GM12878 (cell line): ENCODE results near the gene MKRN2. TPM values are rescaled to one million over a fixed set of nuclear protein-coding genes. Genes with fewer than 3 reads are reported as not detected.

Experiments
- ATAC-seq: fragments of 200-7000 bp; cut with Tn5 transposase; 3 replicates; pipeline ENCODE4 v1.9.1; 2020; ENCODE audit warnings: mild to moderate bottlenecking, moderate library complexity
- BruUV-seq: library from RNA; stranded (reverse); fragments of 400-500 nt; replicated peaks from 2 replicates; lab custom pipeline; 2021; lab: Mats Ljungman, UMichigan
- CTCF ChIA-PET: fragments of 300-600 bp; sonication (Branson Sonifier 250); formaldehyde crosslinking; extraction: SDS; loops from one replicate; lab custom pipeline; 2021; ENCODE audit warnings: inconsistent platforms; lab: Yijun Ruan, JAX
- POLR2A ChIA-PET: fragments of 350-600 bp; formaldehyde crosslinking; extraction: SDS; loops from one replicate; lab custom pipeline; 2021; ENCODE audit warnings: inconsistent platforms; lab: Charles Lee
- RAD21 ChIA-PET: fragments of 300-600 bp; sonication (Branson Sonifier 250); formaldehyde crosslinking; loops from one replicate; lab custom pipeline; 2023; ENCODE audit warnings: antibody characterized with exemption; ENCODE audit not compliant: unreplicated experiment; lab: Charles Lee
- SMC1A ChIA-PET: fragments of 300-600 bp; sonication (Branson Sonifier 250); formaldehyde crosslinking; loops from one replicate; lab custom pipeline; 2023; ENCODE audit not compliant: unreplicated experiment, uncharacterized antibody; lab: Charles Lee
- DNase-seq: peaks from one replicate; pipeline ENCODE4 v3.0.0-alpha.2; 2011; ENCODE audit warnings: low read depth, low spot score
- FAIRE-seq: peaks from 3 replicates; lab custom pipeline; 2011; peaks lifted over from hg19 to GRCh38; lab: Jason Lieb, UNC
- H2AFZ ChIP-seq: 2 replicates; pipeline ENCODE4 v1.6.0; 2011; ENCODE audit warnings: low read depth, low read length, control low read depth; ENCODE audit not compliant: control insufficient read depth
- H3K27ac ChIP-seq: 2 replicates; pipeline ENCODE4 v1.5.1; 2011; ENCODE audit warnings: control low read depth; ENCODE audit not compliant: control insufficient read depth, insufficient read depth
- H3K27me3 ChIP-seq, 2 experiments: replicated peaks in 1 of 2; 2 replicates each; pipeline versions ENCODE4 v1.6.0 to v1.6.1; 2011; ENCODE audit warnings: low read length in 1 of 2; ENCODE audit not compliant: control insufficient read depth in 2 of 2, insufficient read depth in 2 of 2
- H3K36me3 ChIP-seq, 2 experiments: 2 replicates each; pipeline ENCODE4 v1.5.1; 2011; ENCODE audit warnings: low read length in 1 of 2; ENCODE audit not compliant: control insufficient read depth in 2 of 2, insufficient read depth in 2 of 2
- H3K4me1 ChIP-seq: 2 replicates; pipeline ENCODE4 v1.6.1; 2011; ENCODE audit warnings: mild to moderate bottlenecking, low read length, moderate library complexity, mixed read lengths; ENCODE audit not compliant: control insufficient read depth, insufficient read depth
- H3K4me2 ChIP-seq: 2 replicates; pipeline ENCODE4 v1.6.0; 2011; ENCODE audit warnings: control low read depth; ENCODE audit not compliant: control insufficient read depth, insufficient read depth
- H3K4me3 ChIP-seq: fragments of 200-600 bp; sonication (generic); 2 replicates; pipeline ENCODE4 v1.5.1; 2016
- H3K79me2 ChIP-seq: 2 replicates; pipeline ENCODE4 v1.6.0; 2011; ENCODE audit warnings: low read length; ENCODE audit not compliant: control insufficient read depth, insufficient read depth
- H3K9ac ChIP-seq: 2 replicates; pipeline ENCODE4 v1.8.0; 2011; ENCODE audit warnings: low read length, control low read depth, mixed read lengths; ENCODE audit not compliant: control insufficient read depth, insufficient read depth
- H3K9me3 ChIP-seq: replicated peaks from 3 replicates; pipeline ENCODE4 v1.5.1; 2011; ENCODE audit warnings: mild to moderate bottlenecking, low read length; ENCODE audit not compliant: control insufficient read depth, insufficient read depth
- H4K20me1 ChIP-seq: 2 replicates; pipeline ENCODE4 v1.6.0; 2011; ENCODE audit not compliant: control insufficient read depth, insufficient read depth
- ATF7 ChIP-seq: fragments of 450-650 bp; IDR thresholded peaks from 2 replicates; pipeline ENCODE4 v1.6.1; 2016; ENCODE audit warnings: low read depth, mild to moderate bottlenecking
- CBFB ChIP-seq: IDR thresholded peaks from 2 replicates; pipeline ENCODE4 v1.6.1; 2016; ENCODE audit warnings: antibody characterized with exemption, low read depth
- EP300 ChIP-seq, 2 experiments: fragments of 150-350 bp in 1 of 2; IDR thresholded peaks; 2 replicates each; pipeline ENCODE4 v1.6.1; 2011 to 2012; ENCODE audit warnings: low read depth in 2 of 2, low read length in 2 of 2, borderline replicate concordance in 1 of 2, improper control_type of control experiment in 1 of 2, inconsistent platforms in 1 of 2; ENCODE audit not compliant: control insufficient read depth in 1 of 2
- NBN ChIP-seq: fragments of 450-650 bp; IDR thresholded peaks from 2 replicates; pipeline ENCODE4 v1.6.1; 2016
- NFIC ChIP-seq: IDR thresholded peaks from 2 replicates; pipeline ENCODE4 v1.6.1; 2012; ENCODE audit warnings: low read depth, mild to moderate bottlenecking, inconsistent platforms, low read length, moderate library complexity
- PBX3 ChIP-seq: IDR thresholded peaks from 2 replicates; pipeline ENCODE4 v1.6.1; 2011; ENCODE audit warnings: mild to moderate bottlenecking, low read depth, low read length, moderate library complexity; ENCODE audit not compliant: insufficient replicate concordance
- POLR2AphosphoS2 ChIP-seq: IDR thresholded peaks from 2 replicates; pipeline ENCODE4 v1.6.1; 2011; ENCODE audit warnings: low read depth, mild to moderate bottlenecking, low read length, improper control_type of control experiment, moderate library complexity
- RBBP5 ChIP-seq: fragments of 200-600 bp; sonication (generic); conservative IDR thresholded peaks from 2 replicates; pipeline ENCODE4 v1.6.1; 2016
- SUPT20H ChIP-seq: IDR thresholded peaks from 2 replicates; pipeline ENCODE4 v1.6.1; 2011; ENCODE audit warnings: low read depth, mild to moderate bottlenecking, low read length, moderate library complexity, borderline replicate concordance; ENCODE audit not compliant: control insufficient read depth
- SUZ12 ChIP-seq: fragments of 200-600 bp; sonication (generic); IDR thresholded peaks from one replicate; pipeline ENCODE4 v1.6.1; 2018; ENCODE audit warnings: antibody characterized with exemption, mild to moderate bottlenecking; ENCODE audit not compliant: unreplicated experiment
- TAF1 ChIP-seq: IDR thresholded peaks from 2 replicates; pipeline ENCODE4 v1.6.1; 2011; ENCODE audit warnings: mild to moderate bottlenecking, low read depth, low read length, borderline replicate concordance
- ZBTB4 ChIP-seq: fragments of 450-650 bp; formaldehyde crosslinking; IDR thresholded peaks from 2 replicates; pipeline ENCODE4 v1.4.0; 2022; ENCODE audit warnings: mild to moderate bottlenecking, moderate library complexity
- WGBS: methylation state at CpG from one replicate; pipeline ENCODE4 v1.1.6; 2016; ENCODE audit warnings: low lambda C conversion rate; ENCODE audit not compliant: insufficient replicate concordance, insufficient coverage; ENCODE audit errors: missing lambda C conversion rate; 5-methylcytosine and 5-hydroxymethylcytosine counted together
- in situ Hi-C: fragments of 300-500 bp; cut with MboI; formaldehyde crosslinking; loops from 9 replicates; pipeline ENCODE4 v1.14.3; 2018; ENCODE audit warnings: mixed read lengths
- intact Hi-C: fragments of 100-400 bp; cut with micrococcal nuclease; formaldehyde crosslinking; loops from one replicate; pipeline ENCODE4 v1.14.2; 2022; ENCODE audit not compliant: unreplicated experiment
- polyA plus RNA-seq, 11 experiments: library from polyadenylated mRNA; depleted of rRNA in 4 of 11; unstranded in 6 of 11; stranded (reverse) in 5 of 11; fragments of >200 nt; fragmentation: Nextera tagmentation in 4 of 11; fragmentation: Illumina TruSeq in 1 of 11; extraction: Ambion mirVana in 4 of 11; extraction: Trizol in 1 of 11; gene quantifications; 1 replicate in 1 of 11; 2 replicates in 10 of 11; pipeline versions ENCODE4 v1.2.1 to v1.2.3, GENCODE V29; 2011 to 2016; ENCODE audit warnings: inconsistent platforms in 2 of 11, missing spikeins in 2 of 11, low read depth in 1 of 11
- total RNA-seq, 4 experiments: library from RNA; depleted of rRNA in 3 of 4; stranded (reverse); fragments of >200 nt in 3 of 4; fragmentation: Illumina TruSeq in 1 of 4; extraction: Trizol in 1 of 4; gene quantifications; 2 replicates each; pipeline versions ENCODE4 v1.2.1 to v1.2.3, GENCODE V29; 2013 to 2021
- TF ChIP-seq, protein P1 (sequence below): IDR thresholded peaks from 2 replicates; pipeline ENCODE4 v1.6.1; 2012; ENCODE audit warnings: low read depth, low read length, improper control_type of control experiment

The MKRN2 gene
- total and polyA plus RNA-seq, 10 of the 15 experiments (the other 5 are each of a cell fraction or from before 2014, with no cell fraction given): 15.4 to 40.7 (median 34.4) TPM

- TF ChIP-seq POLR2AphosphoS2 (no peak), CBFB (no peak), NBN (no peak), TAF1 (no peak)
Observed at GRCh38 chr3:12536423-12536822, 20.5 kb upstream of the MKRN2 start (continued).

- no peaks in the 10 kb centered on the region for H4K20me1 ChIP-seq
- DNase-seq (no peak), FAIRE-seq (no peak)
- no peaks in the 10 kb centered on the region for H3K27me3 ChIP-seq
- in situ Hi-C loops: no loop called here
- CTCF ChIA-PET: interaction anchor here (1.1 to 1.3 kb wide), 2 partner anchors 14 to 178 kb away, joined by 3 read pairs; no protein-coding TSS in a partner anchor
- intact Hi-C loops: no loop called here
- no TSS peak for BruUV-seq
- H3K9me3 ChIP-seq: no peaks in the 10 kb centered on the region
- no peaks in the 10 kb centered on the region for H3K79me2 ChIP-seq
- SMC1A ChIA-PET: no interaction called here
- no peak overlapping the region for H2AFZ ChIP-seq
- POLR2A ChIA-PET: interaction anchor here (0.5 to 0.9 kb wide), 2 partner anchors 16 to 51 kb away, joined by 3 to 6 read pairs; no protein-coding TSS in a partner anchor
- TF ChIP-seq, protein P1, sequence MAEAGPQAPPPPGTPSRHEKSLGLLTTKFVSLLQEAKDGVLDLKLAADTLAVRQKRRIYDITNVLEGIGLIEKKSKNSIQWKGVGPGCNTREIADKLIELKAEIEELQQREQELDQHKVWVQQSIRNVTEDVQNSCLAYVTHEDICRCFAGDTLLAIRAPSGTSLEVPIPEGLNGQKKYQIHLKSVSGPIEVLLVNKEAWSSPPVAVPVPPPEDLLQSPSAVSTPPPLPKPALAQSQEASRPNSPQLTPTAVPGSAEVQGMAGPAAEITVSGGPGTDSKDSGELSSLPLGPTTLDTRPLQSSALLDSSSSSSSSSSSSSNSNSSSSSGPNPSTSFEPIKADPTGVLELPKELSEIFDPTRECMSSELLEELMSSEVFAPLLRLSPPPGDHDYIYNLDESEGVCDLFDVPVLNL: no peak
- no peak for TF ChIP-seq PBX3
- TF ChIP-seq SUPT20H: no peak
- TF ChIP-seq SUZ12: no peak
- no peak for TF ChIP-seq ATF7
- TF ChIP-seq RBBP5: no peak
- no peak for TF ChIP-seq NFIC
- no peak for TF ChIP-seq ZBTB4 (CRISPR knock-in tag)
- TF ChIP-seq EP300 (IDR thresholded peaks at IDR 0.05; ENCODE audit: borderline replicate concordance in 1 of 2, control insufficient read depth in 1 of 2, low read depth in 2 of 2, low read length in 2 of 2): no peak
- TF ChIP-seq, all 136 proteins: peak for 0
- H3K4me3 ChIP-seq: no peak overlapping the region
- no peak overlapping the region for H3K9ac ChIP-seq
- H3K4me2 ChIP-seq: no peak overlapping the region
- H3K36me3 ChIP-seq: peaks cover 0 to 4% of the 10 kb centered on the region in 2 experiments; a peak in 2 of 4 replicates
- ATAC-seq: no peak
- RAD21 ChIA-PET: no interaction called here
- 84% methylated on average over 8 of the region's 8 CpGs for WGBS
- no peak overlapping the region for H3K27ac ChIP-seq
- no peaks in the 10 kb centered on the region for H3K4me1 ChIP-seq
Observed at GRCh38 chr3:12541625-12542024, 15.3 kb upstream of the MKRN2 start.
